Mesenchymal stem cell (in vitro differentiated cells and primary cell): ENCODE data around the gene FAM222B.

Experiments
- DNase-seq: peaks from one replicate; pipeline ENCODE4 v3.0.0-alpha.2; 2013
- H2AFZ ChIP-seq: one replicate; pipeline ENCODE4 v1.6.1; 2013; ENCODE audit warnings: low read depth, mild to moderate bottlenecking, control low read depth, inconsistent platforms, low read length, moderate library complexity
- H2AK5ac ChIP-seq: 2 replicates; pipeline ENCODE4 v1.6.1; 2013; ENCODE audit warnings: low read length, moderate library complexity, mild to moderate bottlenecking, inconsistent platforms; ENCODE audit not compliant: severe bottlenecking
- H2BK120ac ChIP-seq: one replicate; pipeline ENCODE4 v1.6.1; 2013; ENCODE audit warnings: low read depth, mild to moderate bottlenecking, inconsistent platforms, low read length, moderate library complexity
- H2BK12ac ChIP-seq, 2 experiments: one replicate each; pipeline ENCODE4 v1.6.1; 2013; ENCODE audit warnings: inconsistent platforms in 2 of 2, low read length in 2 of 2, mild to moderate bottlenecking in 2 of 2, moderate library complexity in 2 of 2, control low read depth in 1 of 2
- H2BK15ac ChIP-seq: one replicate; pipeline ENCODE4 v1.6.1; 2013; ENCODE audit warnings: mild to moderate bottlenecking, low read depth, inconsistent platforms; ENCODE audit not compliant: poor library complexity, severe bottlenecking
- H2BK5ac ChIP-seq: 2 replicates; pipeline ENCODE4 v1.6.1; 2013; ENCODE audit warnings: low read depth, mild to moderate bottlenecking, low read length, control low read depth, inconsistent platforms; ENCODE audit not compliant: poor library complexity, severe bottlenecking
- H3K14ac ChIP-seq, 2 experiments: one replicate each; pipeline ENCODE4 v1.6.1; 2013; ENCODE audit warnings: inconsistent platforms in 2 of 2, low read length in 2 of 2, control low read depth in 1 of 2, mild to moderate bottlenecking in 1 of 2, moderate library complexity in 1 of 2
- H3K18ac ChIP-seq, 2 experiments: one replicate each; pipeline ENCODE4 v1.6.1; 2013; ENCODE audit warnings: inconsistent platforms in 2 of 2, low read length in 2 of 2, control low read depth in 1 of 2, low read depth in 1 of 2, mild to moderate bottlenecking in 1 of 2
- H3K23ac ChIP-seq, 2 experiments: one replicate each; pipeline ENCODE4 v1.6.1; 2013; ENCODE audit warnings: inconsistent platforms in 2 of 2, low read length in 2 of 2, mild to moderate bottlenecking in 2 of 2, moderate library complexity in 2 of 2, control low read depth in 1 of 2
- H3K27ac ChIP-seq: 2 replicates; pipeline ENCODE4 v1.5.1; 2013; ENCODE audit warnings: mild to moderate bottlenecking, moderate library complexity, low read length, control low read depth, inconsistent platforms; ENCODE audit not compliant: poor library complexity, severe bottlenecking
- H3K27me3 ChIP-seq, 2 experiments: 2 replicates each; pipeline versions ENCODE4 v1.6.1 to v1.7.0; 2013; ENCODE audit warnings: low read length in 2 of 2, mild to moderate bottlenecking in 2 of 2, moderate library complexity in 2 of 2, control low read depth in 1 of 2, inconsistent platforms in 1 of 2; ENCODE audit not compliant: control insufficient read depth in 1 of 2, insufficient read depth in 1 of 2
- H3K36me3 ChIP-seq, 2 experiments: 2 replicates each; pipeline versions ENCODE4 v1.6.1 to v1.7.0; 2013; ENCODE audit warnings: low read length in 2 of 2, control low read depth in 1 of 2, inconsistent platforms in 1 of 2, low read depth in 1 of 2, mild to moderate bottlenecking in 1 of 2; ENCODE audit not compliant: insufficient read depth in 2 of 2, control insufficient read depth in 1 of 2
- H3K4ac ChIP-seq, 2 experiments: one replicate each; pipeline ENCODE4 v1.6.1; 2013; ENCODE audit warnings: inconsistent platforms in 2 of 2, low read length in 2 of 2, mild to moderate bottlenecking in 2 of 2, moderate library complexity in 2 of 2, control low read depth in 1 of 2, low read depth in 1 of 2
- H3K4me1 ChIP-seq: 2 replicates; pipeline ENCODE4 v1.6.1; 2013; ENCODE audit warnings: low read depth, low read length, control low read depth; ENCODE audit not compliant: control insufficient read depth, insufficient read depth
- H3K4me2 ChIP-seq: 2 replicates; pipeline ENCODE4 v1.6.1; 2013; ENCODE audit warnings: low read length, mild to moderate bottlenecking, inconsistent platforms; ENCODE audit not compliant: poor library complexity, severe bottlenecking
- H3K4me3 ChIP-seq, 2 experiments: 2 replicates each; pipeline versions ENCODE4 v1.5.1 to v1.7.0; 2013; ENCODE audit warnings: low read length in 2 of 2, mild to moderate bottlenecking in 2 of 2, control low read depth in 1 of 2, low read depth in 1 of 2; ENCODE audit not compliant: insufficient read depth in 1 of 2
- H3K79me1 ChIP-seq: replicated peaks from 2 replicates; pipeline ENCODE4 v1.6.1; 2013; ENCODE audit warnings: mild to moderate bottlenecking, control low read depth, low read length, inconsistent platforms; ENCODE audit not compliant: poor library complexity, severe bottlenecking
- H3K9ac ChIP-seq: 2 replicates; pipeline ENCODE4 v1.7.0; 2013; ENCODE audit warnings: mild to moderate bottlenecking, low read length, moderate library complexity
- H3K9me3 ChIP-seq: 2 replicates; pipeline ENCODE4 v1.7.0; 2013; ENCODE audit warnings: mild to moderate bottlenecking, low read length; ENCODE audit not compliant: control insufficient read depth
- H4K8ac ChIP-seq: one replicate; pipeline ENCODE4 v1.6.1; 2013; ENCODE audit warnings: inconsistent platforms, mild to moderate bottlenecking, low read length, moderate library complexity
- H4K91ac ChIP-seq: one replicate; pipeline ENCODE4 v1.6.1; 2013; ENCODE audit warnings: mild to moderate bottlenecking, low read length, inconsistent platforms
- WGBS: methylation state at CpG from one replicate; pipeline ENCODE4 v1.1.7; 2013; ENCODE audit warnings: mixed read lengths; 5-methylcytosine and 5-hydroxymethylcytosine counted together

Gene FAM222B

DNA sequence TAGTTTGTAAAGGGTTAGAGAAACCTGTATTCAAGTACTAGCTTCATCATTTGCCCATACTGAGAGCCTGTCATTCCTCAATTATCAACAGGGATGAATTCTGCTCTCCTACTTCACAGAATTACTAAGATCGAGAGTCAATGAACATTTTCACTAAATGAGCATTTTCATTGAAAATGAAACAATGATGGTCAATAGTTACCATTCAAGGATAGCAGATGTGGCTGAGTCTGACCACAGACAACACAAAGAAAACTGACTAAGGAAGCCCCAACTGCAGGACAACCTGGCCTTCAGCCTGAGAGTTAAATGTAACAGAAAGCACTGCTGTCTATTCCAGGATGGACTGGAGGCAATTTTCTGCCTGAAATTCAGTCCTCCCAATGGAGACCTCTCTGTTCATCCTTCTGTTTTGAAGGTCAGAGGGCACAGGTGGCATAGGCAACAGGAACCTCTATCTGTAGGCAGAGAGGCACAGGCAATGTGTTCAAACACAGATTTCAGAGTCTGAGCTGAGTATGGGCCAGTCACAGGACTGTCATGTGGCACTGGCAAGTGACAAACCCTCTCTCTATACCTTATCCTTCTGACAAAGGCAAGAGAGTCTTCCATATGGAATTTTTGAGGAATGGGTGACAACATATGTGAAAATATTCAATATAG, 79.3 kb downstream of the FAM222B start:
- Histone ChIP-seq H2BK5ac (no peak overlapping the region), H2BK120ac (no peak overlapping the region), H3K36me3 (peaks cover 25 to 56% of the 10 kb centered on the region in 2 experiments), H3K18ac (no peak overlapping the region), H2AK5ac (no peak overlapping the region), H2AFZ (no peak overlapping the region), H3K27me3 (no peaks in the 10 kb centered on the region), H3K23ac (no peak overlapping the region), H2BK12ac (no peak overlapping the region), H4K8ac (no peak overlapping the region), H3K79me1 (peaks cover 28% of the 10 kb centered on the region), H4K91ac (no peak overlapping the region), H3K9me3 (no peaks in the 10 kb centered on the region), H3K4me3 (no peak overlapping the region), H3K4me2 (no peak overlapping the region), H3K14ac (no peak overlapping the region), H3K4me1 (peaks cover 12% of the 10 kb centered on the region), H2BK15ac (no peak overlapping the region), H3K27ac (no peak overlapping the region), H3K9ac (no peak overlapping the region), H3K4ac (no peak overlapping the region)
- no CpG with 5 or more reads among the region's 1 CpG for WGBS
- DNase-seq = no peak

DNA sequence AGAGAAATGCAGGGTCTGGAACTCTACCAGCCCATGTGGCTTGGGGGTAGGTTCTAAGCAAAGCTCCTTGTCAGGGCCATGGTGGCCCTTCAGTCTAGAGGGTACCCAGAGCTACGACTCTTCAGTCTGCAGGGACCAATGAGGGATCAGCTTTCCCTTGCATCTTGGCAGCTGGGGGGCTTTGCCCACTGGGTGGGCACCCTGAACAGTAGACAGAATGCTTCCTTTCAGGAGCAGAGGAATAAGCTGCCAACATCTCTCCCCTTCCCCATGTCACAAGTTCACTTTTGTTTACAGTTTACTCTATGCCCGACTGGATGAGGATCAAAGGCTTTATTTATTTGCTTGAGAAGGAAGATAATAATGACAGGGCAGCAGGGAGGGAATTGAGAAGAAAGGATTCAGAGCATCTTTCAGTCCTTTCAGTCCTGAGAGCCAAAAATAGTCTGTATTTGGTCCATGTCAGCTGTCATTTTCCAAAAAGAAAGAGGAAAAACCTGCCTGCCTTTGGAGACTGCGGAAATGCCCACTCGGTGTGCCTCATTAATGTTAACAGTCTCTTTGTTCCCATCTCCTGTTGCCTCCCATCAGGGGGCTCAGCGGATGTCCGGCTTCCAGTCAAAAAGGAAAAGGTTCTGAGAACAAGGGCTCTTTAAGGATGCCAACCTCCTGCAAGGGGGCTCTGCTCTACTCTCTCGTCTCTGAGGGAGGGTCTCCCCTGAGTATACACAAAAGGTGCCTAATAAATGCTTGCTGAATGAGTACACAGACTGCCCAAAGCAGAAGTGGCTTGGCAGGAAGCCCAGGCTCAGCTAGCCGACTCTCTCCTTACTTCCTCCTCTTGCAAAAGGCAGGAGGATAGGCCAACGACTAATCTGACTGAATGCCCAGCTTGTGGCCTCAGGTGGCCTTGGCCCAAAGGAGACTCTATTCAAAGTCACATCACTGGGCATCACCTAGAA, 81.7 kb downstream of the FAM222B start:
- Histone ChIP-seq H2BK12ac (no peak overlapping the region), H3K18ac (peak overlapping the region in 1 of 2 experiments; percentile 28), H2BK120ac (no peak overlapping the region), H2BK15ac (no peak overlapping the region), H3K4me3 (no peak overlapping the region), H3K4ac (peak overlapping the region in 1 of 2 experiments; percentile 13), H3K14ac (no peak overlapping the region), H2BK5ac (no peak overlapping the region), H3K27me3 (no peaks in the 10 kb centered on the region), H3K9ac (peak overlapping the region; percentile 11), H4K91ac (no peak overlapping the region), H3K4me1 (peaks cover 13% of the 10 kb centered on the region), H3K4me2 (no peak overlapping the region), H3K23ac (no peak overlapping the region), H2AFZ (no peak overlapping the region), H3K36me3 (peaks cover 26 to 69% of the 10 kb centered on the region in 2 experiments), H3K79me1 (peaks cover 32% of the 10 kb centered on the region), H3K27ac (peak overlapping the region; percentile 27), H3K9me3 (no peaks in the 10 kb centered on the region), H2AK5ac (peak overlapping the region; percentile 5), H4K8ac (no peak overlapping the region)
- 30% methylated on average over 9 of the region's 9 CpGs for WGBS
- peak; percentile 48 for DNase-seq

DNA sequence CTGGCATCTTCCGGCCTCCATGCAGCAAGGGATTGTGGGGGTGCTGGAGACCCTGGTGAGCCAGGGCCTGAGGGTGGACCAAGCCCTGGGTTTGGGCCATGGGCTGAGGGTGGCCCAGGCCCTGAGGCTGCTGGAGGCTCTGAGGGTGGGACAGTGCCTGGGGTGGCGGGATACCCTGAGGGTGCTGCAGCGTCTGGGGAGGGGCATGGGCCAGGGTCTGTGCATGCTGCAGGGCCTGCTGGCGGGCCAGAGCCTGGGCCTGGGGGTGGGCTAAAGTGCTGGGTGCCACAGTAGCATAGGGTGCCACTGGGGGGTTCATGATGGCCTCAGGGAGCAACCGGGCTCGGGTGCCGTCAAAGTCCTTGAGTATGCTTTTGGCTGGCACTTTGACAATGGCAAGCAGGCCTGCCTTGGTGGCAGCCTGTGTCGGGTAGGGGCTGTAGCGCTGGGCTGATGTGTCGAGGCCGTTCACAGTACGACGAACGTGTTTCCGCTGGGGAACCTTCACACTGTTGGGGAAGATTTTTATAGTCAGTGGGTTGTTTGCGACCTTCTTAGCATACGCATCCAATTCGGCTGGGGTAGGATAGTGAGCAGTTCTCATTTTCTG, 83.2 kb downstream of the FAM222B start:
- Histone ChIP-seq H3K4ac (no peak overlapping the region), H2AK5ac (no peak overlapping the region), H3K79me1 (peaks cover 30% of the 10 kb centered on the region), H3K27ac (no peak overlapping the region), H3K14ac (no peak overlapping the region), H3K23ac (no peak overlapping the region), H4K8ac (no peak overlapping the region), H3K18ac (no peak overlapping the region), H3K9me3 (no peaks in the 10 kb centered on the region), H2AFZ (no peak overlapping the region), H3K4me2 (no peak overlapping the region), H2BK5ac (no peak overlapping the region), H2BK120ac (no peak overlapping the region), H3K9ac (no peak overlapping the region), H3K4me1 (peaks cover 20% of the 10 kb centered on the region), H2BK12ac (no peak overlapping the region), H3K27me3 (no peaks in the 10 kb centered on the region), H3K4me3 (no peak overlapping the region), H4K91ac (peak overlapping the region; percentile 22), H3K36me3 (peaks cover 26 to 61% of the 10 kb centered on the region in 2 experiments), H2BK15ac (no peak overlapping the region)
- 96% methylated on average over 18 of the region's 18 CpGs for WGBS
- no peak for DNase-seq
